Activated gamma-delta T cell (primary cell): ENCODE data around the gene GIMD1.
"Not testable (repeated sequence)": the region's sequence is repeated elsewhere in the genome, so short reads cannot be mapped to it uniquely, and the experiment has no call there.

Experiments
- DNase-seq: peaks from one replicate; lab custom pipeline; 2025; lab: John Stamatoyannopoulos, UW

Gene GIMD1

DNA sequence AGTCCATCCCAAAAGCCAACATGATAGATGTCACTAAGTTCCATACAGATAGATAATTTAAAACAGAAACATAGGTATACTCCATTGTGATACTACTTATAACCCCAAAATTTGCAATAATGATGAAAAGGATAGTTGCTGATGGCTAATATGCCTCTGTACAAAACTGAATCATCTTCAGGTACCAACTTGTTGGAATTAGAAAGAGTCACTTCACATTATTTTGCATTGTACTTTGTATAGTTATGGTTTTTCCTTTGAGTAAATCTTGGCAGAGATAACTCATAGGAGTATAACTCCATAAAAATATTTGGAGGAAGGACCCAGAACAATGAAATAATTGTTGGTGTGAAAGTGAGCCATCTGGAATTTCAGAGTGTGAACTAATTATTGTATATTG lies 17.6 kb downstream of the GIMD1 start:
- no peak for DNase-seq

DNA sequence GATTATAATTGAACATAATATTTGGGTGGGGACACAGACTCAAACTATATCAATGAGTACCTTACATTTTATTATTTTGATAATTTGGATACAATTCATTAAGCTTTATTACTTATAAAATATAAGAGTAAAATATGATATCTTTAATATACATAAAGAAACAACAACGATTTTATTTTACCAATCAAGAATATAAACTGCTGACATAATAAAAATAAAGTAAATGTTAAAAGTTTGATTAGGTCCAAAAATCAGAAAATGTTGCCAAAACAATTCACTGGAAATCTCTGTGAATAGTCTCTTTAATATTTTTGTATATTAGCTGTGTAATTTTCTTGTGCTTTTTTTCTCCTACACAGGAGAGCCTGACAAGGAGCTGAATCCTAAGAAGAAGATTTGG lies 21.4 kb downstream of the GIMD1 start:
- DNase-seq, result no peak

DNA sequence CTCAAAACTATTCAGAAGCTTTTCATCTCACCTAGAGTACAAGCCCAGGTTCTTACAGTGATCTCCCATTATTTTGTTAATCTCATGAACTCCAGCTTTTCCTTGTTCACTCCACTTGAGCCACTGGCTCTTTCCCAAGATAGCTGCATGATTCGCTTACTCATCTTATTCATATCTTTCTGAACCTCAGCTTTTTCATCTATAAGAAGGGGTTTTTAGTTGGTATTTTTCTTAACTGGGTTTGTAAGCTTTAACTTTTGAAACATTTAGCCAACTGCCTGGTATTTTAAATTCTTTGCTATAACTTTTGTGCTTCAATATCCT lies 24.0 kb downstream of the GIMD1 start:
- DNase-seq, result no peak

DNA sequence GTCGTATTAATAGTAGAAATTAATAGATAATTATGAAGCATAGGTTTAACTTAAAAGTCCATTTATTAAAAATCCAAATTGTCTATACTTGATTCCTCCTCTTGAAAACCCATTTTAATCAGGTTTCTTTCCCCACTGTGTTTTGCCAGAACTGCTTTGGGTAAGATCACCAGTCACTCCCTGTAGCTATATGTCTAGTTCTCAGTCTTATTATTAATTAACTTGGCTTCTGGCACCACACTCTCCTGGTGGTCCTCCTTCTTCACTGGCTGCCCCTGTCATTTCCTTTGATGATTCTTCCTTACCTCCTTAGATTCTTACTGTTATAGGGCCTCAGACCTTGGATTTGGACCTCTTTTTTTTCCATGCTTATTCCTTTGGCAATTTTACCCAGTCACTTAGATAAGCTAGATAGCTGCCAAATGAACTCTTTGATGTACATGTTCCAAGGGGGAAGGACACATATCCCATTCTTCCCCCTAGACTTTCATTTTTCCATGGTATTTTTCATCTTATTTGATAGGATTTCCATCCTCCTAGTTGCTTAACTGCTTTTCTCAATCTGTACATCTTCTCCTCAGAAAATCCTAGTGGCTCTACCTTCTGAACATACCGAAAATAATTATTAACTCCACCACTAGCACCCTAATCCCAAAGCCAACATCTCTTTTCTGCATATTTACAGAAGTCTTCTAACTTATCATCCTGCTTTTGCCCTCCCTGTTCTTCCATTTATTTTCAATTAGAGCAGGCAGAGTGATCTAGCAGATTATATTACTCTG lies 24.5 kb downstream of the GIMD1 start:
- no peak for DNase-seq

DNA sequence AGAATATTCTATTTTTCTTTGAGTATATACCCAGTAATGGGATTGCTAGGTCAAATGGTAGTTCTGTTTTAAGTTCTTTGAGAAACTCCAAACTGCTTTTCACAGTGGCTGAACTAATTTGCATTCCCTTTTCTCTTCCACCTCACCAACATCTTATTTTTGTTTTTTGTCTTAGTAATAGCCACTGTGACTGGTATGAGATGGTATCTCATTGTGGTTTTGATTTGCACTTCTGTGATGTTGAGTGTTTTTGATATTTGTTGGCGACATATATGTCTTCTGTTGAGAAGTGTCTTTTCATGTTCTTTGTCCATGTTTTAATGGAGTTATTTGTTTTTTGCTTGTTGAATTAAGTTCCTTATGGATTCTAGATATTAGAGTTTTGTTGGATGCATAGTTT lies 27.8 kb downstream of the GIMD1 start:
- DNase-seq, result no peak

DNA sequence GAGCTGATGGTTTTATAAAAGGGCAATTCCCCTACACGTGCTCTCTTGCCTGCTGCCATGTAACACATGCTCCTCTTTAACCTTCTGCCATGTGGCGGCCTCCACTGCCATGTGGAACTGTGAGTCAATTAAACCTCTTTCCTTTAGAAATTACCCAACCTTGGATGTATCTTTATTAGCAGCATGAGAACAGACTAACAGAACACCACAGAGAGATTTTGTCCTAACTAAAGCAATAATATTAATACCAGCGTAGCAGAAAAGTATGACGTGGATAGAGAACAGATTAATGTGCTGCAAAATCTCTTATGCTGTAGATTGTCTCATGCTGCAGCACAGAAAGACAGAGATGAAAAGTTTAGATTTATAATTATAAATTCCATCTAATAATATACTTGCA lies 29.1 kb downstream of the GIMD1 start:
- no peak for DNase-seq

DNA sequence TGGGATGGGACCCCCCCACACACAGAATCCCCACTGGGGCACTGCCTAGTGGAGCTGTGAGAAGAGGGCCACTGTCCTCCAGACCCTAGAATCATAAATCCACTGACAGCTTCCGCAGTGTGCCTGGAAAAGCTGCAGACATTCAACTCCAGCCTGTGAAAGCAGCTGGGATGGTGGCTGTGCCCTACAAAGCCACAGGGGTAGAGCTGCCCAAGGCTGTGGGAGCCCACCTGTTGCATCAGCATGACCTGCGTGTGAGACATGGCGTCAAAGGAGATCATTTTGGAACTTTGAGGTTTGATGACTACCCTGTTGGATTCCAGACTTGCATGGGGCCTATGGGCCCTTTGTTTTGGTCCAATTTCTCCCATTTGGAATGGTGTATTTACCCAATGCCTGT lies 29.9 kb downstream of the GIMD1 start:
- no peak for DNase-seq

DNA sequence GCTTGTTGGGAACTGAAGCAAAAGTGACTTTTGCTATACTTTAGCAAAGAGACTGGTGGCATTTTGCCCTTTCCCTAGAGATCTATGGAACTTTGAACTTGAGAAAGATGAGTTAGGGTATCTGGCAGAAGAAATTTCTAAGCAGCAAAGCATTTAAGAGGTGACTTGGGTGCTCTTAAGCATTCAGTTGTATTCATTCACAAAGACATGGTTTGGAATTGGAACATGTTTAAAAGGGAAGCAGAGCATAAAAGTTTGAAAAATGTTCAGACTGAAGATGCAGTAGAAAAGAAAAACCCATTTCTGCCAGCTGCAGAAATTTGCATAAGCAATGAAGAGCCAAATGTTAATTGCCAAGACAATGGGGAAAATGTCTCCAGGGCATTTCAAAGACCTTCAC lies 30.7 kb downstream of the GIMD1 start:
- no peak for DNase-seq

DNA sequence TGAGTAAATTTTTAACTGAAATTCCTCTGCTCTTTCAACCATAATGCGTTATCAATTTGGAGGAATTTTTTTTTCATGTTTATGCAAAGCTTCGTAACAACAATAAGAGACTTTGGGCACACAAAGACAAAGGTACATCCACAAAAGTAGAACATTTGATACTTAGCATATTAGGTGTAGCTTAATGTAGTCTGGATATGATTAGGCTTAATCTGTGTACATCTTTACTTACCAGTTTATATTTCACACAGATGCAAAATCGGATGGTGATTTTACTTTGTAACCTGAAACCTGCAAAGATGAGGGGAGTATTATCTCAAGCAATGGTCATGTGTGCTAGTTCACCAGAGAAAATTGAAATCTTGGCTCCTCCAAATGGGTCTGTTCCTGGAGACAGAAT lies 32.0 kb downstream of the GIMD1 start:
- no peak for DNase-seq

DNA sequence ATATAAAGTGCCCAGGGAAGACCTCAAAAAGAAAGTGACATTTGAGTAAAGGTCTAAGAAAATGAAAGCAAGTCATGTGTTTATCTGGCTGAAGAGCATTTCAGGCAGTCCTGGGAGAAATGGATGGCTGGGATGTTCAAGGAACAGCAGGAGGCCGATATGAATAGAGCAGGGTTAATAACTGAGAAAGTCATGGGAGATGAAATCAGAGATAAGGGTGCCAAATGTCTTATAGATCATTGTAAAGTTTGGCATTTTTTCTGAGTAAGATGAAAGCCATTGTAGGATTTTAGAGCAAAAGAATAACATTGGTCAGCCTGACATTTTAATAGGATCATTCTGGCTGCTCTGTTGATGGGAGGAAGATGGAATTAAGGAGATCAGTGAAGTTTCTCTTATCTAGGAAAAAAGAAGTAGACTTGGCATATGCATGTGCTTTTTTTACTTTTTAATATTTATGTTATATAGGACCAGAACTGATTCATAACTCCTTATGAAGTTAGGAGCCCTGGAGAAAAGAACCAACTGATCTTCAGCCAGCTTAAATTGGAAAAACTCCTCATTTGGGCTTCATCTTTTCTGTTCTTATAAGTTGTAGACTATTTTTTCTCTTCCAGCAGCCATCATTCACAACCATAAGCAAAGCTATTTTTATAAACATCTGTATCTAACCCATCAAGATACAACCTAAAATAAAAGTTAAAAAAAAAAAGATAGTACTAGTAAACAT lies 33.7 kb downstream of the GIMD1 start:
- DNase-seq, result no peak

DNA sequence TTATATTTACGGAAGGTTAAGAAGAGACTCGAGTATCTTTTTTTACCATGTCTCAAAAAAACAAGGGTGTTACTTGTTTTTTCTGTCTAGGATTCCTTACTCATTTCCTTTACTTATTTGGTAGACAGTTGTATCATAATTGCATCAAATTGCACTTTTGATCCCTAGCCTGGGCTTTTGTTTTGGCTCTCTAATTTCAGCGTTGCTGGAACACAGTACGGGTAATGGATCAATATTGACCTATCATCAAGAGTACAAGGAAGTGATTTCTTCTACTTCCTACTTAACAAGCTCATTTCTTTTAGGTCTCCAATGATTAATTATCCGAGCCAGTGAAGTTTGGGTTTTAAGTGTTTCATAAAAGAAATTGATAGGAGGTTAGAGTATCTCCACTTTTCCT lies 35.4 kb downstream of the GIMD1 start:
- DNase-seq, result no peak

DNA sequence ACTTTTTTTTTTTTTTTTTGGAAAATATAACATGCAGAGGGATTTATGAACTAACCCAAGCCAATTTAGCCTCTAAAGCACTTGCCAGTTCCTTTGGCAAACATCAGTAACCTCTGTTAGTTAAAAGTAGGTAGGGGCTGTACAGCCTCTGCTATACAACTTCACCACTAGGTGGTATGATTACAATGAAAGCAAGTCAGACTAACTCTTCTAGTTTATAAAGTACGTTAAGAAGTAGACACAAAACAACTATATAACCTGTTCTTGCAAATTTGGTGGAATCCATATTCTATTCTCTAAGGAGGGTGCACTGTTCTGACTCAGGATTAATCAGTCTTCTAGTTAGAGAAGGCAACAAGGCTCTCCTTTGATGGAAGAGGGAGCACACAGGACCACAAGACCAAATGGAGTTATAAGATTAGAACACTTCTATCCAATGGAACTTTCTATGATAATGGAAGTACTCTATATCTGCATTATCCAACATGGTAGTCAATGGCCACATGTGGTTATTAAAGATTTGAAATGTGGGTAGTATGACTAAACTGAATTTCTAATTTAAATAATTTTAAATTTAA lies 39.4 kb downstream of the GIMD1 start:
- DNase-seq, result no peak

DNA sequence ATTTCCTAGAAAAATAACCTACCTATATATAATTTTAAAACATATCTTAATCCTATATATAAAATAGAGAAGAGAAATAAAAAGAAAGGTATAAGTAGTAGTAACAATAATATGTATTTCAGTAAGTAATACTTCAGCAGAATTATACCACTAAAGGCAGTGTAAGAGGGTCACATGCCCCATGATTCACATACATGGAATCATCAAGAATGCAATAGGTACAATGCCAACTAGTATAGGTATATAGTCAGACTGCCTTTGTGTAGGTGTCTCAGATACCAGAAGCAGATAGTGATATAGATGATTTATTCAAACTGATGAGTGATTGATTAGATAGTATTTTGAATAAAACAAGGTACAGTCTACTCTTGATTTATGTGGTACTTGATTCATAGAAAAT lies 42.8 kb downstream of the GIMD1 start:
- DNase-seq, result no peak

DNA sequence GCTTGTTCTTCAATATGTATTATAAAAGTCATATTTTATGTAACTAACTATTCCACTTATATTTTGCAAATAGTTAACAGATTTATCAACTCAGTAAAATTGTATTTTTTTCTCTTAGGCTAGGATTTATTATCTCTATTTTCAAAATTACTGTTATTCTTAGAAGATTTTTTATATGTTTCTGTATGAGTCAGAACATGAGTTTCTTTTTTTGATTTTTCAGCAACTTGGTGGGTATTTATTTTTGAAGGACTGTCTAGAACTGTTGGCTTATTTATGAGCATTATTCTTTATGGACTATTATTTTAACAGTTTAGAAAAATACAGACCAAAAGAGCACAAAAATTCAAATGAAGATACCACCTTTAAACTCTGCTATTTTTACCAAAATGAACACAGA lies 45.5 kb downstream of the GIMD1 start:
- DNase-seq, result no peak

DNA sequence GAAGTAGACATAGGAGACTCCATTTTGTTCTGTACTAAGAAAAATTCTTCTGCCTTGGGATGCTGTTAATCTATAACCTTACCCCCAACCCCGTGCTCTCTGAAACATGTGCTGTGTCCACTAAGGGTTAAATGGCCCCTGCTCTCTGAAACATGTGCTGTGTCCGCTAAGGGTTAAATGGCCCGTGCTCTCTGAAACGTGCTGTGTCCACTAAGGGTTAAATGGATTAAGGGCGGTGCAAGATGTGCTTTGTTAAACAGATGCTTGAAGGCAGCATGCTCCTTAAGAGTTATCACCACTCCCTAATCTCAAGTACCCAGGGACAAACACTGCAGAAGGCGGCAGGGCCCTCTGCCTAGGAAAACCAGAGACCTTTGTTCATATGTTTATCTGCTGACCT lies 46.8 kb downstream of the GIMD1 start:
- DNase-seq, result not testable (repeated sequence)

DNA sequence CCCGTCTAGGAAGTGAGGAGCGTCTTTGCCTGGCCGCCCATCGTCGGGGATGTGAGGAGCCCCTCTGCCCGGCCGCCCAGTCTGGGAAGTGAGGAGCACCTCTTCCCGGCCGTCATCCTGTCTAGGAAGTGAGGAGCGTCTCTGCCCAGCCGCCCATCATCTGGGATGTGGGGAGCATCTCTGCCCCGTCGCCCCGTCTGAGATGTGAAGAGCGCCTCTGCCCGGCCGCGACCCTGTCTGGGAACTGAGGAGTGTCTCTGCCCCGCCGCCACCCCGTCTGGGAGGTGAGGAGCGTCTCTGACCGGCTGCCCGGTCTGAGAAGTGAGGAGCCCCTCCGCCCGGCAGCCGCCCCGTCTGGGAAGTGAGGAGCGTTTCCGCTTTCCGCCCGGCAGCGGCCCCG lies 47.4 kb downstream of the GIMD1 start:
- not testable (repeated sequence) for DNase-seq

DNA sequence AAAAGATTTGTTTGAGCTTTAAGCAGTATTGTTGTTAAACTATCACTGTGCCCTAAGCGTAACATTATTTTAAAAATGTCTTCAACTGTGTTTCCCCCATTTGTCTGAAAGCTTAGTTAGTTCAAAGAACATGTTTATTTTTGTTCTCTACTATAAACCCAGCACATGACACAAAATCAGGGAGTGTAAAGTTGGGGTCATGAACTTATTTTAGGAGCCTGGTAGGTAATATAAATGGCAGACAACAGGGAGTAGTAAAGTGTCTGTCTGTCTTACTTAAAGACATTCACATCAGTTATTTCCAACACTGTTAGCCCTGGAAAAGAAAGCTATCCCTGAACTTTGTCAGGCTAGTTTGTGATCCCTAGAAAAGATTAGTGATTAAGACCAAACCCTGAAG lies 48.3 kb downstream of the GIMD1 start:
- DNase-seq, result no peak

DNA sequence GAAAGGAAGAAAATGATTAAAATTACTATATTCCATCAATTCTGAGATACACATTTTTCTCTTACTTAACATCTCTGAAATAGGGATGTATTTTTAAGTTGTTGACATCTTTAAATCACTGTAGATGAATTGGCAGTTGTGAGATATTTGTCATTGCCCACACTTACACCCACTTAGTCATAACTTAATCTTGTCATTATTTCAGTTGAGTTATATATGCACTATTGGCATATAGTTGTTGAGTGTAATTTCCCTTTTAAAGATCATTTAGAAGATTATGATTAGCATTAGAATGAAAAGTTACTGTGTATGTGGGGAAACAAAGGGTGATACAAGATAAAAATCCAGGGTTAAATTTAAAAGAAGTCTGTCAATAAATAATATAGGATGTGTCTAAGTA lies 50.1 kb downstream of the GIMD1 start:
- no peak for DNase-seq

DNA sequence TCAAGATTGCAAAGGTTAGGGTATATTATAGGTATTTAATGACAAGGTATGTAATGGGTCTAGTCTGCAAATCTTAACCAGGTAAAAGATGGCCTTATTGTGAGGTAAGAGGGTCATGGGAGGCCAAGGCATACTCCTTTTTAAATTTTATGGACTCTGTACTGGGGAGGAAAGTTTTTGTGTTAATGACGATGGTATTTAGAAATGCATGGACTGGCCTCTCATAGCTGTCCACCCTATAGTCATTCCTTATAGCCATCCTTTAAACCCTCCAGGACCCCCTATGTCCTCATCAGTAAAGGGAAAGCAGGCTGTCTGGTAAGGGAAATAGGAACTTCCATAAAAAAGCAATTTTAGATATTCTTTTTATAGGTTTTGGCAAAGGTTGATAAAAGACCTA lies 50.8 kb downstream of the GIMD1 start:
- no peak for DNase-seq

DNA sequence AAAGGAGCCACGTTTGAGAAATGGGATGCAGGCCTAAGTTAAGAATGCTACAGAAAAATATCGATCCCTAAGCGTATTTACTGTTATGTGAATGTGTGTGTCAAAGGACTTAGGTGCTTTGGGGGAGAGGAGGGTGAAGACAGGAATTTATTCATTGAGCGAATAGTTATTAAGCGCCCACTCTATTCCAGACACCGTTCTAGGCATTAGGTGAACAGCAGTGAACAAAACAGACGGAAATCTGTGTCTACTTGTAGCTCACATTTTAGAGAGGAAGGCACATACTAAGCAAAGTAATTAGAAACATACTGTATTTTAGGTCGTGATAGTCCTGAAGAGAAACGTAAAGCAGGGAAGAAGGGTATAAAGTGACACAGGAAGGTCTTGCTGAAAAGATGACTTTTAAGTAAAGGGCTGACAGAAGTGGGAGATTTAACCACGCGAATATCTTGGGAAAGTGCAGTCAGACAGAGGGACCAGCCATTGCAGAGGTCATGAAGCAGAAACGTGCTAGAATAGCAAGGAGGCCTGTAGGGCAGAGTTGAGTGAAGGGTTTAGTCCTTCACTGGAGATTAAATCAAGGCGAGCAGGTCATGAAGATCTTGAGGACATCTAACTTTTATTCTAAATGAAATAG lies 51.7 kb downstream of the GIMD1 start:
- no peak for DNase-seq

DNA sequence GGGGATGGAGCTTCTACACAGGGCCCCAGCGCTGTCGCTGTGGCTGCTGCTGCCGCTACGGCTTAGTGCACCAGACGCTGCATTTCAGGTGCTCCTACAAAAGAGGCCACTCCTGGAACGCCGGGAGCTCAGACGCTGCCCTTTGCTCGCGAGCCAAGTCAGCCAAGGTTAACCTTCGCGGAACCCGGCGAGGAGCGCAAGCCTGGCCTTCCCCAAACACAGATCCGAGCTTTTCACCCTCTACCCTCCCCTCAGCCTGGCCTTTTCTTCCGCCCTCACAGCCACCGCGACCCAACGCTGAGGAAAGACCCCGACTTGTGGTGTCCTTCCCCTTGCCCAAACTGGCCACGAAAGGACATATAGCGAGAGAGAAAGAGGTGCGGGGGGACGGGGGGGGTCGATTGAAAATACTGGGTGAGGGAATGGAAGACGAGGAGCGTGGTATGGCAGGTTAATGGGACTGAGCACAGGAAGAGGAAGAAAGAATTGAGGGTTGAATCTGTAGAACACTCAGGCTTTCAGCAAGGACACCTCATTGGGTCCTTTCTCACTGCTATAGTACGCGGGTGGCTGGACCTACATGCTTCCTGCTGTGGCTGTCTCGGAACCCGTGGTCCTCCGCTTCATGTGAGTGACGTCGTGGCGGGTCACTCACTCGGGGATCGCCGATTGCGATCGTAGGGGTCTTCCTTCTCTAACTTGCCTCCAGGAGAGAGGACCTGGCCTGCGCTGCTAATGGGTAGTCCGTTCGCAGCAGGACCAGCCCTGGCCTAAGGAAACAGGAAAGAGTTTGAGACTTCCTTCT lies 52.4 kb downstream of the GIMD1 start, which contains the start of the genes AIMP1 and TBCK:
AIMP1 (plus strand) TSS at position 583 of the 805 bp plus-strand sequence. CDS start 8,460 bp downstream, outside the sequence.
TBCK (minus strand) TSS at position 242 of the 805 bp plus-strand sequence. CDS start 7,249 bp downstream, outside the sequence.
- DNase-seq, result peak; percentile 59

DNA sequence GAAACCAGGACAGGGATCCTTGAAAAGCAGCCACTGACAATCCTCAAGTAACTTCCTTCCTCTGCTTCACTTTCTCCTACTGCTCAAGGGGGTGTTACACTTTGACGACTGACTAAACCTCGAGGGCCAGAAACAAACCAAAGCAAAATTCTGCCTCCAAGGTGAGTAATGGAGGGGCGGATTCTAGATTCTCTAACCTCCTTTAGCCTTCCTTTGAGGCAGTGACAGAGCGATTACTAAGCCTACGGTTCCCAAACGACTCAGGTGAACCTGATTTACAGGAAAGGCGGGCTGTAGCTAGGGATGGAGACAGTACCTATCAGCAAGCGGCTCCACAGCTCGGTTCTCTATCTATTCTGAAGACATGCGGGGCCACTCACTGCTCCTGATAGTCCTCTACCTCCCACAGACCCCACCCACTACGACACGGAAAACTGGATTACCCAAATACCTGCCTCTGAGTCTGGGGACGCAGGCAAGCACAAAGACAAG lies 53.1 kb downstream of the GIMD1 start:
- no peak for DNase-seq
